Right lobe of liver (tissue), 4 donors: ENCODE measurements around the gene TCF7L2.

Experiments
- CTCF ChIP-seq, 4 donors: fragments of 200-600 bp in 3 of 4; fragments of 450-650 bp in 1 of 4; IDR thresholded peaks; one replicate each; pipeline versions ENCODE4 v1.5.1 to v1.8.0; 2016 to 2022; ENCODE audit warnings: antibody characterized with exemption in 4 of 4, mild to moderate bottlenecking in 2 of 4
- POLR2A ChIP-seq: fragments of 450-650 bp; IDR thresholded peaks from one replicate; pipeline ENCODE4 v1.6.1; 2017; ENCODE audit warnings: antibody characterized with exemption, mild to moderate bottlenecking
- donor health status: DM: no; HTN: no; CAD: no.
- donor health status: DM: no; HTN: no; CAD: no.
- donor health status: DM: no; HTN: yes; CAD: no.

DNA sequence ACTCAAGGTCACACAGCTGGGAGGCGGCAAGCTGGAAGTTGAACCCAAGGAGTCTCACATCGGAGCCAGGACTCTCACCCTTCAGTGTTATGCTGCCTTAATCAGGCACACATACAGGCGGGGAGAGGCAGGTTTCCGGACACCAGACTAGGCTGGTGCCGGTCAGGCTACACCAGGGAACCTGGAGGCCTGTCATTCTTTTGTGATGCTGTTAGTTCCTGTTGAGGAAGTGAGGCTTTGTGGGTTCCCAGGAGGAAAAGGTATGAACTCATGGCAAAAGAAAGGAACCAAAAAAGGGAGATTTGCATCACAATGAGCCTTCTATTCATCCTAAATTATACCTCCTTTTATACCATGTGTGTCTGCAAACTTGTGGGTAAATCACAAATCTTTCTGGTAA lies 103.8 kb downstream of the TCF7L2 start:
- TF ChIP-seq CTCF (IDR thresholded peaks at IDR 0.05) (no peak), POLR2A (no peak)
